ENCODE measurements around the gene PAXX. TPM values are rescaled to one million over a fixed set of nuclear protein-coding genes. Genes with fewer than 3 reads are reported as not detected.

PAXX gene
- total RNA-seq, 1 donor from 2014 or later: 87.0 TPM

- H3K4me1 ChIP-seq: peaks cover 5 to 14% of the 10 kb centered on the region in 2 donors
- no peaks in the 10 kb centered on the region for H3K36me3 ChIP-seq
- no peaks in the 10 kb centered on the region for H3K9me3 ChIP-seq
- DNase-seq (ENCODE audit: low spot score in 2 of 2): no peak
- intact Hi-C loops (cut with DNase I): no loop called here
- H3K27me3 ChIP-seq: no peaks in the 10 kb centered on the region
- TF ChIP-seq CTCF (IDR thresholded peaks at IDR 0.05): no peak
- no peak overlapping the region for H3K27ac ChIP-seq
- no peak overlapping the region for H3K4me3 ChIP-seq
Measured at GRCh38 chr9:136958473-136958872, 33.7 kb upstream of the PAXX start.

- DNase-seq (ENCODE audit: low spot score in 2 of 2): no peak
- Histone ChIP-seq H3K9me3 (no peaks in the 10 kb centered on the region), H3K36me3 (no peaks in the 10 kb centered on the region), H3K27ac (no peak overlapping the region), H3K27me3 (no peaks in the 10 kb centered on the region), H3K4me3 (no peak overlapping the region), H3K4me1 (peaks cover 5 to 14% of the 10 kb centered on the region in 2 donors)
- TF ChIP-seq CTCF (IDR thresholded peaks at IDR 0.05): no peak
- intact Hi-C loops (cut with DNase I): no loop called here
Measured at GRCh38 chr9:136958898-136959850, 33.0 kb upstream of the PAXX start.

GRCh38 chr9:136960212-136960937 lies 31.8 kb upstream of the PAXX start:
- Histone ChIP-seq H3K9me3 (no peaks in the 10 kb centered on the region), H3K27ac (peak overlapping the region in 1 of 2 donors; percentile 54), H3K36me3 (no peaks in the 10 kb centered on the region), H3K4me3 (no peak overlapping the region), H3K4me1 (peaks cover 5 to 14% of the 10 kb centered on the region in 2 donors), H3K27me3 (no peaks in the 10 kb centered on the region)
- TF ChIP-seq CTCF (IDR thresholded peaks at IDR 0.05): no peak
- intact Hi-C loops (cut with DNase I): no loop called here
- no peak for DNase-seq (ENCODE audit: low spot score in 2 of 2)

GRCh38 chr9:136960938-136961275 lies 31.3 kb upstream of the PAXX start:
- no peaks in the 10 kb centered on the region for H3K9me3 ChIP-seq
- TF ChIP-seq CTCF (IDR thresholded peaks at IDR 0.05): no peak
- no peaks in the 10 kb centered on the region for H3K36me3 ChIP-seq
- no peak for DNase-seq (ENCODE audit: low spot score in 2 of 2)
- intact Hi-C loops (cut with DNase I): no loop called here
- H3K4me3 ChIP-seq: no peak overlapping the region
- peaks cover 5 to 14% of the 10 kb centered on the region in 2 donors for H3K4me1 ChIP-seq
- no peaks in the 10 kb centered on the region for H3K27me3 ChIP-seq
- H3K27ac ChIP-seq: peak overlapping the region; percentile 54 to 55

GRCh38 chr9:136961279-136962065 lies 30.8 kb upstream of the PAXX start:
- H3K4me3 ChIP-seq: no peak overlapping the region
- no peaks in the 10 kb centered on the region for H3K27me3 ChIP-seq
- no peak for TF ChIP-seq CTCF (IDR thresholded peaks at IDR 0.05)
- peak overlapping the region; percentile 54 to 55 for H3K27ac ChIP-seq
- no peaks in the 10 kb centered on the region for H3K9me3 ChIP-seq
- intact Hi-C loops (cut with DNase I): no loop called here
- no peak for DNase-seq (ENCODE audit: low spot score in 2 of 2)
- peaks cover 5 to 14% of the 10 kb centered on the region in 2 donors for H3K4me1 ChIP-seq
- H3K36me3 ChIP-seq: no peaks in the 10 kb centered on the region
